ENCODE data around the gene SHANK3. TPM values are rescaled to one million over a fixed set of nuclear protein-coding genes. Genes with fewer than 3 reads are reported as not detected.

SHANK3 gene
- 3.1 to 5.4 TPM (median 4.4 TPM) in 5 replicates for total RNA-seq (2022; extraction: Qiagen RNA extraction)

DNA sequence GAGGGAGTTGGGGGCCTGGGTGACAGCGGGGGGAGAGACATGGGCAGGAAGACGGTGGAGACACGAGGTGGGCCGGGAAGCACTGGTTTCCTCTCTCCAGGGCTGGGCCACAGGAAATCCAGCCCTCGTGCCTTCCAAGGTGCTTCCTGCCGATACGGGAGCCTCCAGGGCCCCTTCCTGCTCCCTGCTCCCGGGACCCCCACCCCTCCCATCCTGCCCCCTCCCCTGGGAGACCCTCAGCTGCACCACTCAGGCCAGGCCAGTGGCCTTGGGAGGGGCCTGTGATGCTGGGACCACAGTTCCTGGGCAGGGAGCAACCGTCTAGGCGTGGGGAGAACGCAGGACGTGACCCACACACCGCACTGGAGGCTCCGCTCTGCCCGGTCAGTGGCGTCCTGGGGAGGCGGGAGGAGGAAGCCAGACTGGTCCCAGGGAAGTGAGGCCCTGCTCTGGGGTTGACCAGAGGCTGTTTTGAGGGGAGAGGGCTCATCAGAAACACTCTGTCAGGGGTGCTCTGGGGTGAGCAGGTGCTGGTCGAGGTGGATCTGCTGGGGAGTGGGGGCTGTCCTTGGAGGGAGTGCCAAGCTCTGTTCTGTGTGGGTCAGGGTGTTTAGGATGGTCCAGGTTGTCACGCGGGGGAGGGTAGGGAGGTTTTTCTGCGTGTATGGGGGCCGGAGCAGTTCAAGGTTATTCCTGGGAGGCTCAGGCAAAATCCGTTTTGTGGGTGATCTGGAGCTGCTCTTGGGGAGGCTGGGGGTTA, at the start of gene SHANK3:
TSS of gene SHANK3 (plus strand) at position 353 of the 760 bp plus-strand sequence.

DNA sequence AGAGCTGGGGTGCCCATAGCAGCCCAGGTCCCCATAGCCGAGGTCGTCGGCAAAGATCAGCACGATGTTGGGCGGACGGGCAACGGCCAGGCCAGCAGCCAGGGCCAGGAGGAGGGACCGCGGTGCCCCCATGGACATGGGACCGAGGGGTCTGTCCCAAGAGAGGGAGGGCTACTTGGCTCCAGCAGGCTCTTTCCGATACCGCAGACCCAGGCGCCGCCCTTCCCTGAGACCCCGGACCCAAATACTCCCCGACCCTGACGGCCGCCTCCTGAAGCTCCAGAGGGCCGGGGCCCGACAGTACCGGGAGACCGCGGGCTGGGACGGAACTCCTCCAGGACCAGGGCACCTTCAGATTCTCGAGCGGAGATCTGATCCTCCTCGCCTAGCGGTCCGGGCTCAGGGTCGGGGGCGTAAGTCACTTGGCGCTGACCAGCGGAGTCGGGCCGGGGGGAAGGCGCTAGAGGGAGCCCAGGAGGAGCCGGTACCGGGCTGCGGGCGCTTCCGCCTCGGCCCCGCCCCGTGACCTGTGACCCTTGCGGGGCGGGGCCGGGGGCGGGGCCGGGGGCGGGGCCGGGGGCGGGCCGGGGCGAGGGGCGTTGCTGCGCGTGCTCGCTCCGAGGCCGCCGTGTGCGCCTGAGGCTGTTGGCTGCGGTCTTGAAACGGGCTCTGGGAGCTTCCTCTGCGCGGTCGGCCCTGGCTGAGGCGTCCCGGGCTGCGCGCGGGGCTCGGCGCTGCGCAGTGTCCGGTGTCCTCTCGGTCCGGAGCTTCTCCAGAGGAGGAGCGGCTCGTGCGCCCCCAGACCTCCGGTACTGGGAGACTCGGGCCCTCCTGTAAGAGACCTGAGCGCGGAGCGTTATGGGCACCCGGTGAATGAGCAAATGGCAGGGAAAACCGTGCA, 44.7 kb upstream of the SHANK3 start, which contains the start of gene ARSA:
TSS of gene ARSA (minus strand) at position 511 of the 901 bp plus-strand sequence. CDS start at position 138, 373 bp downstream.

Other genes with a start within 250 kb of the SHANK3 start
- 19.2 to 26.3 TPM (median 23.1 TPM) in 5 replicates for gene SBF1, start 197.8 kb upstream of the SHANK3 start, total RNA-seq (2022; extraction: Qiagen RNA extraction)
- 0.41 to 0.63 TPM (median 0.57 TPM) in 5 replicates for gene ADM2, start 191.3 kb upstream of the SHANK3 start, total RNA-seq (2022; extraction: Qiagen RNA extraction)
- gene MIOX, start 186.0 kb upstream of the SHANK3 start, total RNA-seq (2022; extraction: Qiagen RNA extraction) = 0.05 TPM in 1 of 5 replicates, not detected in the others
- gene LMF2, start 165.1 kb upstream of the SHANK3 start, total RNA-seq (2022; extraction: Qiagen RNA extraction) = 33.6 to 51.5 TPM (median 49.9 TPM) in 5 replicates
- 33.5 to 38.4 TPM (median 36.8 TPM) in 5 replicates for gene NCAPH2, start 164.6 kb upstream of the SHANK3 start, total RNA-seq (2022; extraction: Qiagen RNA extraction)
- 3.2 to 9.1 TPM (median 4.7 TPM) in 5 replicates for gene SCO2, start 147.2 kb upstream of the SHANK3 start, total RNA-seq (2022; extraction: Qiagen RNA extraction)
- 11.7 to 19.2 TPM (median 17.9 TPM) in 5 replicates for gene TYMP, start 142.8 kb upstream of the SHANK3 start, total RNA-seq (2022; extraction: Qiagen RNA extraction)
- gene KLHDC7B, start 126.9 kb upstream of the SHANK3 start, total RNA-seq (2022; extraction: Qiagen RNA extraction) = 0.02 to 0.03 TPM (median 0.03 TPM) in 3 of 5 replicates, not detected in the others
- 0.22 to 0.37 TPM (median 0.29 TPM) in 3 of 5 replicates, not detected in the others for gene SYCE3, start 109.9 kb upstream of the SHANK3 start, total RNA-seq (2022; extraction: Qiagen RNA extraction)
- 5.8 to 14.7 TPM (median 12.1 TPM) in 5 replicates for gene CPT1B, start 94.4 kb upstream of the SHANK3 start, total RNA-seq (2022; extraction: Qiagen RNA extraction)
- 11.6 to 20.4 TPM (median 17.8 TPM) in 5 replicates for gene CHKB, start 90.0 kb upstream of the SHANK3 start, total RNA-seq (2022; extraction: Qiagen RNA extraction)
- 2.6 to 3.9 TPM (median 3.8 TPM) in 5 replicates for gene MAPK8IP2, start 72.0 kb upstream of the SHANK3 start, total RNA-seq (2022; extraction: Qiagen RNA extraction)
- gene ARSA, start 44.7 kb upstream of the SHANK3 start, total RNA-seq (2022; extraction: Qiagen RNA extraction) = 17.0 to 26.1 TPM (median 22.2 TPM) in 5 replicates
- gene ACR, start 65.4 kb downstream of the SHANK3 start, total RNA-seq (2022; extraction: Qiagen RNA extraction) = 0.06 to 0.08 TPM in 2 of 5 replicates, not detected in the others
- 14.7 to 19.0 TPM (median 18.6 TPM) in 5 replicates for gene RABL2B, start 110.8 kb downstream of the SHANK3 start, total RNA-seq (2022; extraction: Qiagen RNA extraction)